ENCODE results near the gene PSMB7.

PSMB7 gene

GRCh38 chr9:124357721-124358361, 57.4 kb downstream of the PSMB7 start:
- no peak for DNase-seq (ENCODE audit: low read depth)

- no peak for DNase-seq (ENCODE audit: low read depth)
These were observed 58.4 kb downstream of the PSMB7 start for GRCh38 chr9:124356745-124357390.

- DNase-seq (ENCODE audit: low read depth) = no peak
These were observed 59.1 kb downstream of the PSMB7 start for GRCh38 chr9:124355941-124356744.

GRCh38 chr9:124355039-124355940, 60.0 kb downstream of the PSMB7 start:
- DNase-seq (ENCODE audit: low read depth) = no peak

- no peak for DNase-seq (ENCODE audit: low read depth)
These were observed 60.8 kb downstream of the PSMB7 start for GRCh38 chr9:124354346-124355038.

- DNase-seq (ENCODE audit: low read depth) = no peak
These were observed 61.4 kb downstream of the PSMB7 start for GRCh38 chr9:124353811-124354274.

- DNase-seq (ENCODE audit: low read depth) = no peak
These were observed 62.0 kb downstream of the PSMB7 start for GRCh38 chr9:124353166-124353768.

- DNase-seq (ENCODE audit: low read depth) = no peak
These were observed 62.6 kb downstream of the PSMB7 start for GRCh38 chr9:124352616-124353015.

- no peak for DNase-seq (ENCODE audit: low read depth)
These were observed 63.4 kb downstream of the PSMB7 start for GRCh38 chr9:124351672-124352468.

GRCh38 chr9:124350494-124351263, 64.6 kb downstream of the PSMB7 start:
- DNase-seq (ENCODE audit: low read depth) = no peak

GRCh38 chr9:124349675-124350493, 65.4 kb downstream of the PSMB7 start:
- DNase-seq (ENCODE audit: low read depth) = no peak

GRCh38 chr9:124349267-124349666, 66.0 kb downstream of the PSMB7 start:
- DNase-seq (ENCODE audit: low read depth) = no peak

GRCh38 chr9:124348831-124349230, 66.4 kb downstream of the PSMB7 start:
- no peak for DNase-seq (ENCODE audit: low read depth)

GRCh38 chr9:124348363-124348762, 66.9 kb downstream of the PSMB7 start:
- DNase-seq (ENCODE audit: low read depth) = no peak

GRCh38 chr9:124347968-124348358, 67.3 kb downstream of the PSMB7 start:
- no peak for DNase-seq (ENCODE audit: low read depth)

GRCh38 chr9:124347206-124347967, 67.9 kb downstream of the PSMB7 start:
- DNase-seq (ENCODE audit: low read depth) = no peak

- no peak for DNase-seq (ENCODE audit: low read depth)
These were observed 68.7 kb downstream of the PSMB7 start for GRCh38 chr9:124346347-124347163.

Measured in CMK (cell line).